ENCODE data around the gene REXO5.
"Not testable (repeated sequence)": the region's sequence is repeated elsewhere in the genome, so short reads cannot be mapped to it uniquely, and the experiment has no call there.

REXO5 gene

DNA sequence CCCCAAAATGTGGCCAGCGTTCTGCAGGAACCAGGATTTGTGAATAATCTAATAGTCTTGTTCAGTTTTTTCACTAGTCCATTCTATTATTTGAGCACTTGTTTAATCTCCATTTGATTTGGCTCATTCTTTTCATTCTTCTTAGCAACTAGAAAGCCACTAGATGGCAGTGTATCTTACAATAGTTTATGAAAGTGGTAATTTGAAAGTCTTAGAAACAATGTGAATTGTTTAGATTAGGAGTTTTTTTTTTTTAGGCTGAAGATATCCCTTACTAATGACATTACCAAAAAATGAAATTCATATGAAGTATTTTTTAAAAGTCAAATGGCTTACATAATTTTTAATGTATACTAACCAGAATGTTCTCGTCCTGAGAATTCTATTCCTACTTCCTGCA, 6.7 kb upstream of the REXO5 start:
- in situ Hi-C loops (cut with MboI; ENCODE audit: low sequenced_read_pairs): no loop called here

DNA sequence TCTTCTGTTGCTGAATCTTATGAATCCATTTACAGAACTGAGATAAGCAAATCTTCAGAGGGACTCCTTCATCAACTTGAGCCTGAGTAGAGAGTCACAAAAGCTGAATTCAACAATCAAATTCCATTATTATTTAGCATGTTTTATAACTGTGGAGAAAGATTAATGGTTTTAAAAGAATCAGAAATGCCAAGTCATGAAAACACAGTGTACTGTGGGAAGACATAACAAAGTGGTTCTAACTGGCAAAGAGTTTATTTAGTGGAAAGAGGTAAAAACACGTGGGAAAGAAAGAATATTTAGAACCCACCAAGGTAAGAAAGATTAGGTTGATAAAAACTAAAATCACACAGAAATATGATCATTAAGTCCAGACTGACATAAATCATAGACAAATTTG, 5.0 kb upstream of the REXO5 start:
- in situ Hi-C loops (cut with MboI; ENCODE audit: low sequenced_read_pairs): no loop called here

DNA sequence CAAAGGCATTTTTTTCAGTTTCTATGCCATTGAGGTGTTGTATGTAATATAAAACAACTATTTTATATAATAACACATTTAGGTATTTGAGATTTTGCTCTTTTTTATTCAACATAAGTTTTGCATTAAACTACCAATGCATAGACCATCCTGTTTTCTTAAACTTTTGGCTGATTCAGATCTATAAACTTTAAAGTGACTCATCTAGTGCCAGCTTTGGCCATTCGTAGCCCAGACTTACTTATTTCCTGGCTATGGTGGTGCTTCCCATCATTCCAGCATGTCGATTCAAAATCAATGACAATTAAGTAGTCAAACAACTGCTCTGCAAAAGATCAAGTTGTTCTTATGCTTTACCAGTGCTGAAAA, 3.2 kb upstream of the REXO5 start:
- in situ Hi-C loops (cut with MboI; ENCODE audit: low sequenced_read_pairs): no loop called here

DNA sequence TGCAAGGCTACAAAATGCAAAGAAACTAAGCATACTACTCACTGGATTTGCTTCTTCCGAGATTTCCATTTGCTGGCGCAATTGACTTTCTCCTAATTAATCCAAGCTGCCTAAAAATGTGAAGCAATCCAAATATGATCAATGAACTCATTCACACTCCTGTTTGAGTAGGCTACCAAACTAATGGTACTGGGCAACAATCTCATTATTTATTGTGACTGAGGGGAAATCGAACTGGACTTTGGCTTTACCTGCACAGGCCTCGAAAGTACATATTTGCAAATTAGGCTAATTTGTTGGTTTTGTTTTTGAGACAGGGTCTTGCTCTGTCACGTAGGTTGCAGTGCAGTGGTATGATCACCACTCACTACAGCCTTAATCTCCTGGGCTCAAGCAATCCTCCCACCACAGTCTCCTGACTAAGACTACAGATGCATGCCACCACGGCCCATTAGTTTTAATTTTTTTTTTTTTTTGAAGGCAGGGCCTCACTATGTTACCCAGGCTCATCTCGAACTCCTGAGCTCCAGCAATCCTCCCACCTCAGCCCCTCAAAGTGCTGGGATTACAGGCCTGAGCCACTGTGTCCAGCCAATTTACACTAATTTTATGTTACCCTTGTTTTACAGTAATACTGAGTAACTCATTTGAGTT, 2.6 kb upstream of the REXO5 start:
- in situ Hi-C loops (cut with MboI; ENCODE audit: low sequenced_read_pairs): no loop called here

DNA sequence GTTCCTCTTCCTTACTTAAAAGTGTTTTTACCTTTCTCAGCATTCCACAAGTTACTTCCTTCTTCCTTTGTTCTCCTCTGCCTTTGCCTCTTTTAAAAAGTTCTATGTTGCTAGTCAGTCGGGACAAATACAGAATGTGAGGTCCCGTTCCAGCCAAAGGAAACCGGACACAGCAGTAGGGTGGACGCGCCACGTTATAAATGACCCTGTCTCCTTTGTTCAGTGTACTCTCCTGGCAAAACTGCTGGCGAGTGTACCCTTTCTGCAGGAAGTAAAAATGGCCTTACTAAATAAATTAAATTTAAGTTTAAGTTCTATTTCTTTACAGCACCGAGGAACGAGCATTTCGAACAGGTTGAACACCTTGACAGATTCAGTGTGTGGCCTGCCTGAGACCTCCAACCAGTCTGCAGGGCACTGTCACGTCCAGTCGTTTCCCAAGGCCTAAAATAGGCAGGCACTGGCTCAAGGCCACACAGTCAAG, 601 bp upstream of the REXO5 start:
- in situ Hi-C loops (cut with MboI; ENCODE audit: low sequenced_read_pairs): not testable (repeated sequence)

DNA sequence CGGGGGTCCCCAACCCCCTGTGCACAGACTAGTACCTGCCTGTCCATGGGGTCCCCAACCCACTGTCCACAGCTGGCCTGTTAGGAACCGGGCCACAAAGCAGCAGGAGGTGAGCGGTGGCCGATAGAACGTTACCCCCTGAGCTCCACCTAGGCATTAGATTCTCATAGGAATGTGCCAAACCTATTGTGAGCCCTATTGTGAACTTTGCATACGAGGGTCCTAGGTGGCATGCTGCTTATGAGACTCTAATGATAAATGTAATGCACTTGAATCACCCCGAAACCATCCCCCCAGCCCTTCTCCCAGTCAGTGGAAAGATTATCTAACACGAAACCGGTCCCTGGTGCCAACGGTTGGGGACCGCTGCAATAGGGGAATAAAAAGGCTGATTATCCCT, 1.5 kb downstream of the REXO5 start:
- in situ Hi-C loops (cut with MboI; ENCODE audit: low sequenced_read_pairs): no loop called here

DNA sequence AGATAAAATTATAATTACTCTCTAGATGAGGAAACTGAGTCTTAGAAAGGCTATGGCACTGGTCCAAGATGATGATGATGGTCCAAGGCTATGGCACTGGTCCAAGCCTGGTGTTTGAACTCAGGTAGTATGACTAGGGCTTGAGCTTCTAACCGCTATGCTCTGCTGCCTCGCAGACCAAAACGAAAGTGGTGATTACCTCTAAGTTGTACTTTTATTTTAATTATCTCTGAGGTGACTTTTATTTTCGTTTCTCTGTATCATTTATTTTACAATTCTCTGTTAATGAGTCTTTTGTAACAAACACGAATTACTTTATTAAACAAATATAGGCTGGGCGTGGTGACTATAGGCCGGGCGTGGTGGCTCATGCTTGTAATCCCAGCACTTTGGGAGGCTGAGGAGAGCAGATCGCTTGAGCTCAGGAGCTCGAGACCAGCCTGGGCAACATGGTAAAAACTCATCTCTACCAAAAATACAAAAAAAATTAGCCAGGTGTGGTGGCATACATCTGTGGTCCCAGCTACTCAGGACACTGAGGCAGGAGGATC, 5.6 kb downstream of the REXO5 start:
- in situ Hi-C loops (cut with MboI; ENCODE audit: low sequenced_read_pairs): no loop called here

DNA sequence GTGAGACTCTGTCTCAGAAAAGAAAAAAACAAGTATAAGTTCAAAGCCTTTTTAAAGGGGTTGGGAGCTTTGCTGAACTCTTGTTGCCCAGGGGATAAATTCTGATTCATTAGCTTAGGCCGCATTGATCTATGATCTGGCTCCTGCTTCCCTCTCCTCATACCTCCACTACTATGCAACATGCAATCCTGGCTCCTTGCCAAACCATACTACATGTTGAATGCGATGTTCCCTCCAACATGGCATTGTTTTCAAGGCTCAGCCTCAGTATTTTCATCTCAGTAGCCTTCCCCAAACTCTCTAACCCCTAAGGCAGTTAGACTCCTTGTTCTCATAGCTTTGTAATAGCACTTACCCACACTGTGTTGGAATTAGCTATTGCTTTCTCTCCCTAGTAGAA, 6.2 kb downstream of the REXO5 start:
- in situ Hi-C loops (cut with MboI; ENCODE audit: low sequenced_read_pairs): no loop called here

DNA sequence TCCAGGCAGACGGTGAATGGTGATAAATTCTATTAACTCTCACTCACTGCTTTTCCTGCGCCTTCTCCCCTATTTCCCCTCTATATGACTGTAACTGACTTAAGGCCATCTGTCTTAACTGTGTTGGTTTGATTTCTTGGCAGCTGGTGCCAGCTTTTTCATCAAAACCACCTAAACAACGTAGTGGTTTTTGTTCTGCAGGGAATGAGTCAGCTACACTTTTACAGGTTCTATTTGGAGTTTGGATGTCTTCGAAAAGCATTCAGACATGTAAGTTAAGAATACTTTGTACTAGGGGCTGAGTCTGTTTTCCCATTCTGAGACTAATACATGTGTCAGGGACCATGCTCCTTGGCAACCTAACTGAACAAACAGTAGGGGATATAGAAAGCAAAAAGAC, 8.5 kb downstream of the REXO5 start:
- in situ Hi-C loops (cut with MboI; ENCODE audit: low sequenced_read_pairs): no loop called here

DNA sequence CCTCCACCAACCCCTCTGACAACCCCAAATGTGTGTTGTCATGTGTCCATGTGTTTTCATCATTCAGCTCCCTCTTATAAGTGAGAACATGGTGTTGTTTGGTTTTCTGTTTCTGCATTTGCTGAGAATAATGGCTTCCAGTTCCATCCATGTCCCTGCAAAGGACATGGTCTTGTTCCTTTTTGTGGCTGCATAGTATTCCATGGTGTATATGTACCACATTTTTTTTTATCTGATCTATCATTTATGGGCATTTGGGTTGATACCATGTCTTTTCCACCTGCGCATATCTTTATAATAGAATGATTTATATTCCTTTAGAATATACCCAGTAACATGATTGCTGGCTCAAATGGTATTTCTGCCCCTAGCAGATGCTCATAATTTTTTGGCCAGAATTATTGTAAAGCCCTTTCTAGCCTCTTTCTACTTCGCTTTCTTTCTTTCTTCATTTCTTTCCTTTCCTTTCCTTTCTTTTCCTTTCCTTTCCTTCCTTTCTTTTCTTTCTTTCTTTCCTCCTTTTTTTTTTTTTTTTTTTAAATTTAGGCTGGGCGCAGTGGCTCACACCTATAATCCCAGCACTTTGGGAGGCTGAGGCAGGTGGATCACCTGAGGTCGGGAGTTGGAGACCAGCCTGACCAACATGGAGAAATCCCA, 12.7 kb downstream of the REXO5 start:
- in situ Hi-C loops (cut with MboI; ENCODE audit: low sequenced_read_pairs): no loop called here

DNA sequence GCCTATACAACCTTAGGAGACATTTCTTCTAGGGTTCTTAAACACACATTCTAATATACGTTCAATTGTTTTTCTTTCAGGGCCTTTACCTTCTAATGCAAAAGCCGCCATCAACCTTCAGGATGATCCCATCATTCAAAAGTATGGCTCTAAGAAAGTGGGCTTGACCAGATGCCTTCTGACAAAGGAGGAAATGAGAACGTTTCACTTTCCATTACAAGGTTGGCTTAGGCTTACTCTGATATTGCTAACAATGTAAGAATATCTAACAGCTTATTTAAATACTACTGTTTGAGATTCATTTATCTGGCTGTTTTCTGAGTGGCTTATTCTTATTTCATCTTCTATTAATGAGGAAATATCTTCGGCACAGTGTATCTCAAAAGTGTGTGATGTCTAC, 15.4 kb downstream of the REXO5 start:
- in situ Hi-C loops (cut with MboI; ENCODE audit: low sequenced_read_pairs): no loop called here

DNA sequence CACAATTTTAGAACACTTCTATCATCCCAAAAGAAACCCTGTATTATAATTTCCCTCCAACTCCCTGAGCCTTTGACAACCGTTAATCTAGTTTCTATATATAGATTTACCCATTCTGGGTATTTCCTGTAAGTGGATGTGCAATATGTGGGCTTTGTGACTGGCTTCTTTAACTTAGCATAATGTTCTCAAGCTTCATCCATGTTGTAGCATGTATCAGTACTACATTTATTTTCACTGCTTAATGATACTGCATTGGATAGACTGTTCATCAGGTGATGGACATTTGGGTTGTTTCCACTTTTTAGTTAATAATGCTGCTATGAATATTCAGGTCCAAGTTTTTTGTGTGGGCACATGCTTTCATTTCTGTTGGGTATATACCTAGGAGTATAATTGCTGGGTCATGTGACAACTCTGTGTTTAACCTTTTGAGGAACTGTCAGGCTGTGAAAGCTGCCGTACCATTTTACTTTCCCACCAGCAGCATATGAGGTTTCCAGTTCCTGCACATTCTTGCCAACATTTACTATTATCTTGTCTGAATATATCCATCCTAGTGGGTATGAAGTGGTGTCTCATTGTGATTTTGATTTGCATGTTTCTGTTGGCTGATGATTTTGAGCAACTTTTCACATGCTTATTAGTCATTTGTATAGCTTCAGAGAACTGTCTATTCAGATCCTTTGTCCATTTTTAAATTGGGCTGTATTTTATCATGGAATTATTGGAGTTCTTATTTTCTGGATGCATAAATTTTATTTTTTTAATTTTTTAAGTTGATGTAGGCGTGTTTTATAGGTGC, 16.4 kb downstream of the REXO5 start:
- in situ Hi-C loops (cut with MboI; ENCODE audit: low sequenced_read_pairs): no loop called here

DNA sequence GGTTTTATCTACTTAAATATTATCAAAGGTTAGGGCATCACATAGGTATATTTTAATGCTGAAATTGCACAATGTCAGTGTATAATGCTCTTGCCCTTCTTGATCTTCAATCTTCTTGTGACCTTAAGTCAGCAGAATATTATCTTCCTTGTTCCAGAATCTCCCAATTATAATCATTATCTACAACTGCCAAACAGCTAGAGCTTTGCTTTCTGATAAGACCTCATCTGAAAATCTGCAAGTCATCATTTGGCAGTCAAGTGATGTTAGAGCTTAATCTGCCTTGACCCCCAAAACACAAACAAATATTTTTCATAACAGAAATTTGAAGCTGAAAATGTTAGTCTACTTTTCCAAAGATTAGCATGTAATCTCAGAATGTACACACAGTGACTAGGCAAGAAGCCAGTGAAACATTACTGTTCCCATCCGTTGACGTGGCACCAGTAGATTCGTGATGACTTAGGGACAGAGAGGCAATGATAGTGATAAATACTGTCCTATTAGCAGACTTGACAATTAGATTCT, 19.8 kb downstream of the REXO5 start:
- in situ Hi-C loops (cut with MboI; ENCODE audit: low sequenced_read_pairs): no loop called here

DNA sequence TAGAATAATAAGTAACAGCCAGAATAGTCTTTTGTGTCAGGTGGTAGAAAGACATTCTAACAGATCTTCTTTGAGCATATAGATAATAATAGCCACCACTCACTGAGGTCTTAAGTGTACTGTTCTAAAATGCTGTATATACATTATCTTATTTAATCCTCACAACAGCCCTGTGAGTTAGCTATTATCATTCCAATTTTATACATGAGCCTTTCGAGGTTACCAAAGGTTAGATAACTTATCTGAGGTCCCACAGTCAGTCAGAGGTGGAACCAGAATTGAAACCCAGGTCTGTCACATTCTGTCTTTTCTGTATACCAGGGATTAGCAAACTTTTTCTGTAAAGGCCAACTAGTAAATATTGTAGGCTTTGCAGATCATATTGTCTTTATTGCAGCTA, 23.2 kb downstream of the REXO5 start:
- in situ Hi-C loops (cut with MboI; ENCODE audit: low sequenced_read_pairs): no loop called here

DNA sequence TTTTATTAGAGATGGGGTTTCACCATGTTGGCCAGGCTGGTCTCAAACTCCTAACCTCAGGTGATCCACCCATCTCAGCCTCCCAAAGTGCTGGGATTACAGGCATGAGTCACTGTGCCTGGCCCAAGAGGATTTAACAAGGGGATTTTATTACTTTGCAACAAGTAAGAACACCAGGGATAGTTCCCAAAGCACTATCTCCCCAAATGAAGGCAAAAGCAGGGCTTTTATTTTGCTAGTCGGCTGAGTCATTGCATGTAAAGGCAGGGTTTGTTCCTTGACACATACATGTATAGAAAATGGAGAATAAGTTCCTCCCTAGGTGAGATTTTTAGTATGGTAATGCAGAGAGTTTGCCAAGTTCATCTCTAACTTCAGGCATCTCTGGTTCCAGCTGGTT, 24.0 kb downstream of the REXO5 start:
- in situ Hi-C loops (cut with MboI; ENCODE audit: low sequenced_read_pairs): no loop called here

DNA sequence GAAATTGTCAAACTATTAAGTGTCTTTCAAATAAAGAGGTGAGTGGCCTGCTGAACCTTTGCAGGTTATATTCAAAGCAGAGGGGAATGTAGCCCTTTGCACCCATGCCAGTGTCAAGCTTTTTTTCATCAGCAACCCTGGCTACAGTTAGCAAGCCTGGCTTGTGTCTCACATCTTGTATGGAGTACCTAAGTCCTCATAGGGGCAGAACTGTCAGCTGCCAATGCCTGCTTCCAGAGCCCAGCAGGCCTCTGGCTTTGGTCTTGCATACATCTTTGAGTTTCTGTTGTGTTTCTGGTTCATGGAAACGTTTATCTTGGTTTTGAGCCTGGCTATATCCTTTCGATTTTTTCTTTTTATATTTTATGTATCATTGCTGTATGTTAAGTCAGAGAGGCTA, 26.8 kb downstream of the REXO5 start:
- in situ Hi-C loops (cut with MboI; ENCODE audit: low sequenced_read_pairs): no loop called here

DNA sequence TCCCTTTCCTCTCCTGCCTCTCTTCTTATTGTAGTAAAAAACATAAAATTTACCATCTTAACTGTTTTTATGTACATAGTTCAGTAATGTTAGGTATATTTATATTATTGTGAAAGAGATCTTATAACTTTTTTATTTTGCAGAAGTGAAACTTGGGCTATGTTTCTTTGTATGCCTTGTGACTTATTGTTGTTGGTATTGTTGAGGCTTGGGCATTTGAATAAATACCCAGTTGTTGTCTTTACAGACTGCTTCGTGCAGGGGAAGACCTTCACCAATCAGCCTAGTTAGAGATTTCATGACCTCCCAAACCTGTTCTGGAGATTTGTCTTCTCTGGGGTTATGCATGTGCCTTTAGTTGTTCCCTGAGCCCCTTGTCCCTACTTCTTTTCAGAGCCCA, 31.9 kb downstream of the REXO5 start:
- in situ Hi-C loops (cut with MboI; ENCODE audit: low sequenced_read_pairs): no loop called here

DNA sequence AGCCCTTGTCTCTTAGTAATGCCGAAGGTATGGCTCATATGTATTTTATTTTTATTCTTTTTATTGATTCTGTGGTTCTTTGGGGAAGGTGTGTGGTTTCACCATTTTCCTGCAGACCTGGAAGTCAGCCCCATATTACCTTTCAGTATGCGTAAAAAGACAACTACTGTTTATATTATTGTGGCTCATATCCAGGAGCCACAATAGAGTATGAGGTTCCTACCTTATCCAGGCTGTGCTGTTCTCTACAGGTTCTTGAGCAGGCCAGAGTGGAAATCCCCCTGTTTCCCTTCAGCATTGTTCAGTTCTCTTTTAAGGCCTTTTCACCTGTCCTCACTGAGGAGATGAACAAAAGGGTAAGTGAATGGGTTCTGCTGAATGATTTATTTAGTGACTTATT, 33.2 kb downstream of the REXO5 start:
- in situ Hi-C loops (cut with MboI; ENCODE audit: low sequenced_read_pairs): no loop called here

DNA sequence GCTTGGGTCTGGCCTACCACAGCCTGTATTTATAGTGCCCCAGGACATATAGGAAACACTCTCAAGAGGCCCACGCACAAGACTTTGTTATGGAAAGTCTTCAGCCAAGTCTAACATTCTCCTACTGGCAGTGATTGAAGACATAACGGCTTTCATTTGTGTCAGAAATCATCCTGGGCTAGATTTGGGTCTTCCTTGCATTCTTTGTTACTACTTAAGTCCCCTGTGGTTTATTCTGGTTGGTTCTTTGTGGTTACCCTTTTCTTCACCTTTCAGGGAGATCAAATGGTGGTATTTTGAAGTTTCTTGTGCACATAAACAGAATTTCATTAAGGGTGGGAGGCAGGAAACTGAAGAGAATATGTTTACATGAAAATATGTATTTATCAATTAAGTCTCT, 37.7 kb downstream of the REXO5 start:
- in situ Hi-C loops (cut with MboI; ENCODE audit: low sequenced_read_pairs): no loop called here

DNA sequence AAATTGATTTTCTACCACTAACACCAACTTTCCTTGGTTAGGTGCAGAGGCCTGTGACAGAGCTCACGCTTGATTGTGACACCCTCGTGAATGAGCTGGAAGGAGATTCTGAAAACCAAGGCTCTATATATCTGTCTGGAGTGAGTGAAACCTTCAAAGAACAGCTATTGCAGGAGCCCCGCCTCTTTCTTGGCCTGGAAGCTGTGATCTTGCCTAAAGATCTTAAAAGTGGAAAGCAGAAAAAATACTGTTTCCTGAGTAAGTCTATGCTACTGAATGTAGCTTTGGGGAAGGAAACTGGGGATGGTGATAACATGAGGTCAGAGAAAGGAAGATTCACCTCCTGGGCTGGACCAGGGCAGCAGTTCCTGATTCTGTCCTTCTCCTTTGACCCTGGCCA, 38.3 kb downstream of the REXO5 start:
- in situ Hi-C loops (cut with MboI; ENCODE audit: low sequenced_read_pairs): no loop called here

DNA sequence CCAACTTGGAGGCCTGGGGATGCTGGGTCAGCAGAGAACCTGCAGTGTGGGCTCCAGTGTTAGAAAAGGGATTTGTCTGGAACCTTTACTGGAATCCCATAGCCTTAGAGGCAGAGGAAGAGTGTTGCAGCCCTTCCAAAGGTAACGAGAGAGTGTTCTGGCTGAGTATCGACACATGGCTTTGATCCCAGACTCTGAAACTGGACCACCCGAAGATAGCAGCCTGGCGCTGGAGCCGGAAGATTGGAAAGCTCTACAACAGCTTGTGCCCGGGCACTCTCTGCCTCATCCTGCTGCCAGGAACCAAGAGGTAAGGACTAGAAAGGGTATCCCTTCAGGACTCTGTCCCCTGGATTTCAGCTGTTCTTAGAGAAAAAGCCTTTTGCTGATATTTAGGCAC, 39.7 kb downstream of the REXO5 start:
- in situ Hi-C loops (cut with MboI; ENCODE audit: low sequenced_read_pairs): no loop called here

DNA sequence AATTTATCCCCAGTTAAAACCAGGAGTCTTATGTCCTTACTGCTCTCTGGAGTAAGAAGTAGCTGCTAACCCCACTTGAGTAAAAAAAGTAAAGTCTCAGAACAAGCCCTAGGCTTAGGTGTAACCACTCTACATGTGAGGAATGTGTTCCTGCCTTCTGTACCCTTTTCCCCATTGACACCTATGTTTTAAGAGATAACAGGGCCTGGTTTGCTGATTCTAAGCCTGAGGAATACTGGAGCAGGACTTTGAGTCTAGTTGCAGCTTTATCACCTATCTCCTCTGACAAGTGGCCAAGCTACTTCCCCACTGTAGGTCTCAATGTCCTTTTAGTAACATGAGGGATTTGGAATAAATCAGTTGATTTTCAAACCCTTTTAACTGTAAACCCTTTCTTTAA, 40.2 kb downstream of the REXO5 start:
- in situ Hi-C loops (cut with MboI; ENCODE audit: low sequenced_read_pairs): no loop called here

All from HL-60/S4 treated with phorbol 12-myristate 13-acetate at 8.2 ng/mL for 4 days and 3 days (cell line).